H1 (cell line): ENCODE data around the gene TMPRSS9. TPM values are rescaled to one million over a fixed set of nuclear protein-coding genes. Genes with fewer than 3 reads are reported as not detected.

ENCODE experiments used
- CTCF ChIA-PET: fragments of 300-600 bp; sonication (Branson Sonifier 250); formaldehyde crosslinking; loops from one replicate; lab custom pipeline; 2021; ENCODE audit not compliant: partially characterized antibody; lab: Charles Lee
- POLR2A ChIA-PET: fragments of 300-600 bp; sonication (Branson Sonifier 250); formaldehyde crosslinking; loops from one replicate; lab custom pipeline; 2021; ENCODE audit warnings: inconsistent platforms; ENCODE audit not compliant: partially characterized antibody; lab: Charles Lee
- DNase-seq, 2 experiments: peaks; one replicate each; pipeline versions ENCODE4 v3.0.0 to v3.0.0-alpha.2; 2010 to 2022; ENCODE audit warnings: low spot score in 2 of 2, low read depth in 1 of 2, mixed read lengths in 1 of 2
- FAIRE-seq: peaks from 2 replicates; lab custom pipeline; 2011; peaks lifted over from hg19 to GRCh38; lab: Jason Lieb, UNC
- H2AFZ ChIP-seq: 2 replicates; pipeline ENCODE4 v1.8.1; 2012; ENCODE audit warnings: low read length, inconsistent platforms
- H2AK5ac ChIP-seq: 2 replicates; pipeline ENCODE4 v1.6.1; 2013; ENCODE audit warnings: low read depth, low read length
- H2BK120ac ChIP-seq: replicated peaks from 2 replicates; pipeline ENCODE3; 2013; ENCODE audit warnings: low read depth, low read length, inconsistent platforms
- H2BK12ac ChIP-seq: 2 replicates; pipeline ENCODE4 v1.6.1; 2013; ENCODE audit warnings: low read depth, low read length
- H2BK15ac ChIP-seq: 2 replicates; pipeline ENCODE4 v1.6.1; 2013; ENCODE audit warnings: low read length
- H2BK20ac ChIP-seq: 2 replicates; pipeline ENCODE4 v1.6.1; 2013; ENCODE audit warnings: low read length
- H2BK5ac ChIP-seq: 2 replicates; pipeline ENCODE4 v1.6.1; 2013; ENCODE audit warnings: low read depth, low read length
- H3K14ac ChIP-seq: 2 replicates; pipeline ENCODE4 v1.6.1; 2013; ENCODE audit warnings: inconsistent platforms; ENCODE audit not compliant: insufficient read length
- H3K18ac ChIP-seq: 2 replicates; pipeline ENCODE4 v1.6.1; 2013; ENCODE audit warnings: low read length; ENCODE audit errors: extremely low read depth
- H3K23ac ChIP-seq: 2 replicates; pipeline ENCODE4 v1.6.1; 2013; ENCODE audit warnings: inconsistent platforms; ENCODE audit not compliant: insufficient read length
- H3K23me2 ChIP-seq: 2 replicates; pipeline ENCODE4 v1.6.1; 2013; ENCODE audit warnings: low read depth, low read length
- H3K27ac ChIP-seq: 2 replicates; pipeline ENCODE4 v1.6.1; 2011; ENCODE audit warnings: low read depth, low read length, inconsistent platforms
- H3K27me3 ChIP-seq, 4 experiments: replicated peaks in 1 of 4; 1 replicate in 1 of 4; 2 replicates in 3 of 4; pipeline versions ENCODE4 v1.6.1 to v1.8.1; 2011 to 2013; ENCODE audit warnings: low read length in 3 of 4, mild to moderate bottlenecking in 3 of 4, inconsistent platforms in 2 of 4, mixed read lengths in 2 of 4, moderate library complexity in 1 of 4; ENCODE audit not compliant: control insufficient read depth in 3 of 4, insufficient read depth in 3 of 4; ENCODE audit errors: extremely low read depth in 1 of 4
- H3K36me3 ChIP-seq, 4 experiments: 2 replicates each; pipeline versions ENCODE4 v1.6.1 to v1.8.1; 2011 to 2013; ENCODE audit warnings: mild to moderate bottlenecking in 4 of 4, low read length in 3 of 4, moderate library complexity in 2 of 4, control low read depth in 1 of 4, inconsistent platforms in 1 of 4; ENCODE audit not compliant: insufficient read depth in 4 of 4, control insufficient read depth in 2 of 4
- H3K4ac ChIP-seq: replicated peaks from 2 replicates; pipeline ENCODE3; 2013; ENCODE audit warnings: low read length, low read depth, mixed read lengths, inconsistent platforms; ENCODE audit not compliant: insufficient read length
- H3K4me1 ChIP-seq, 4 experiments: replicated peaks in 1 of 4; 1 replicate in 1 of 4; 2 replicates in 3 of 4; pipeline versions ENCODE4 v1.6.1 to v1.8.1; 2011 to 2013; ENCODE audit warnings: low read length in 3 of 4, inconsistent platforms in 2 of 4, mixed read lengths in 1 of 4; ENCODE audit not compliant: insufficient read depth in 4 of 4, control insufficient read depth in 3 of 4
- H3K4me2 ChIP-seq, 2 experiments: 2 replicates each; pipeline versions ENCODE4 v1.6.1 to v1.8.1; 2011 to 2013; ENCODE audit warnings: low read depth in 2 of 2, low read length in 2 of 2, control low read depth in 1 of 2, inconsistent platforms in 1 of 2, mild to moderate bottlenecking in 1 of 2; ENCODE audit not compliant: insufficient read depth in 1 of 2
- H3K4me3 ChIP-seq, 4 experiments: fragments of 200-600, 300-600 bp in 1 of 4; sonication (generic), shearing (Covaris generic), sonication (Bioruptor Twin) in 1 of 4; 2 replicates each; pipeline versions ENCODE4 v1.5.1 to v1.8.1; 2011 to 2016; ENCODE audit warnings: low read length in 4 of 4, low read depth in 3 of 4, control low read depth in 2 of 4, inconsistent platforms in 2 of 4, mild to moderate bottlenecking in 2 of 4, mixed read lengths in 1 of 4, moderate library complexity in 1 of 4; ENCODE audit not compliant: insufficient read depth in 2 of 4; ENCODE audit errors: extremely low read depth in 1 of 4
- H3K56ac ChIP-seq: replicated peaks from 2 replicates; pipeline ENCODE3; 2013; ENCODE audit warnings: low read depth, mild to moderate bottlenecking, mixed read lengths, low read length, inconsistent platforms; ENCODE audit not compliant: insufficient read length
- H3K79me1 ChIP-seq: 2 replicates; pipeline ENCODE4 v1.6.1; 2013; ENCODE audit warnings: low read depth, low read length, control low read depth
- H3K79me2 ChIP-seq, 2 experiments: 2 replicates each; pipeline versions ENCODE4 v1.6.1 to v1.8.1; 2012 to 2013; ENCODE audit warnings: low read length in 2 of 2, mild to moderate bottlenecking in 2 of 2, inconsistent platforms in 1 of 2; ENCODE audit not compliant: insufficient read depth in 2 of 2, control insufficient read depth in 1 of 2
- H3K9ac ChIP-seq, 4 experiments: replicated peaks in 1 of 4; 1 replicate in 1 of 4; 2 replicates in 3 of 4; pipeline versions ENCODE4 v1.6.1 to v1.8.1; 2011 to 2013; ENCODE audit warnings: low read depth in 3 of 4, low read length in 3 of 4, control low read depth in 2 of 4, mild to moderate bottlenecking in 2 of 4, moderate library complexity in 2 of 4, inconsistent platforms in 1 of 4; ENCODE audit errors: extremely low read depth in 1 of 4
- H3K9me3 ChIP-seq, 2 experiments: 2 replicates each; pipeline versions ENCODE4 v1.6.1 to v1.8.1; 2012 to 2013; ENCODE audit warnings: mild to moderate bottlenecking in 2 of 2, moderate library complexity in 2 of 2, control low read depth in 1 of 2, inconsistent platforms in 1 of 2, low read depth in 1 of 2, low read length in 1 of 2, mixed read lengths in 1 of 2; ENCODE audit not compliant: insufficient read depth in 2 of 2
- H4K20me1 ChIP-seq, 2 experiments: replicated peaks in 1 of 2; 2 replicates each; pipeline versions ENCODE3 to v1.8.1; 2011 to 2013; ENCODE audit warnings: inconsistent platforms in 2 of 2, low read length in 2 of 2, mild to moderate bottlenecking in 1 of 2; ENCODE audit not compliant: insufficient read depth in 2 of 2, control insufficient read depth in 1 of 2
- H4K5ac ChIP-seq: 2 replicates; pipeline ENCODE4 v1.6.1; 2013; ENCODE audit warnings: low read length, low read depth, mixed read lengths, inconsistent platforms; ENCODE audit not compliant: insufficient read length
- H4K8ac ChIP-seq: 2 replicates; pipeline ENCODE4 v1.8.0; 2013; ENCODE audit warnings: mild to moderate bottlenecking, moderate library complexity, low read length, inconsistent platforms; ENCODE audit not compliant: insufficient read depth; ENCODE audit errors: extremely low read depth
- H4K91ac ChIP-seq: replicated peaks from 2 replicates; pipeline ENCODE3; 2013; ENCODE audit warnings: low read length, mixed read lengths, inconsistent platforms; ENCODE audit not compliant: insufficient read length
- CHD1 ChIP-seq: IDR thresholded peaks from 2 replicates; pipeline ENCODE4 v1.6.1; 2012; ENCODE audit warnings: low read depth, low read length, improper control_type of control experiment
- CTBP2 ChIP-seq: IDR thresholded peaks from 2 replicates; pipeline ENCODE4 v1.7.0; 2011; ENCODE audit warnings: borderline replicate concordance, mild to moderate bottlenecking, moderate library complexity, mixed read lengths, low read length; ENCODE audit not compliant: insufficient read depth, insufficient read length
- FOSL1 ChIP-seq: IDR thresholded peaks from 2 replicates; pipeline ENCODE4 v1.6.1; 2011; ENCODE audit warnings: mild to moderate bottlenecking, low read depth, low read length, moderate library complexity; ENCODE audit not compliant: insufficient read depth
- JUND ChIP-seq: IDR thresholded peaks from 2 replicates; pipeline ENCODE4 v1.6.1; 2011; ENCODE audit warnings: mild to moderate bottlenecking, improper control_type of control experiment, low read length
- KDM1A ChIP-seq: fragments of 200-600, 300-600 bp; sonication (generic); IDR thresholded peaks from 2 replicates; pipeline ENCODE4 v1.7.1; 2016; ENCODE audit warnings: mild to moderate bottlenecking, low read length, borderline replicate concordance
- PHF8 ChIP-seq: fragments of 200-600 bp; sonication (generic); conservative IDR thresholded peaks from 2 replicates; pipeline ENCODE4 v1.7.1; 2012; ENCODE audit warnings: low read depth, mild to moderate bottlenecking, inconsistent platforms, low read length, moderate library complexity
- POU5F1 ChIP-seq: IDR thresholded peaks from 2 replicates; pipeline ENCODE4 v1.6.1; 2011; ENCODE audit warnings: low read depth, mild to moderate bottlenecking, low read length, moderate library complexity
- SP2 ChIP-seq: IDR thresholded peaks from 2 replicates; pipeline ENCODE4 v1.6.1; 2012; ENCODE audit warnings: mild to moderate bottlenecking, low read length, inconsistent platforms
- TBP ChIP-seq: IDR thresholded peaks from 2 replicates; pipeline ENCODE4 v1.6.1; 2011; ENCODE audit warnings: low read depth, low read length, improper control_type of control experiment
- WGBS, 2 experiments: shearing (Covaris generic) in 1 of 2; methylation state at CpG; one replicate each; pipeline versions ENCODE4 v1.1.6 to v1.1.7; 2013 to 2015; ENCODE audit warnings: low lambda C conversion rate in 2 of 2, mixed read lengths in 2 of 2, inconsistent platforms in 1 of 2, low coverage in 1 of 2, missing lambda C conversion rate in 1 of 2; ENCODE audit not compliant: insufficient replicate concordance in 2 of 2, insufficient coverage in 1 of 2, insufficient read length in 1 of 2; ENCODE audit errors: extremely low coverage in 1 of 2, missing lambda C conversion rate in 1 of 2; 5-methylcytosine and 5-hydroxymethylcytosine counted together
- polyA plus RNA-seq, 7 experiments: library from polyadenylated mRNA; depleted of rRNA in 3 of 7; stranded (reverse) in 5 of 7; unstranded in 2 of 7; fragments of >200 nt in 5 of 7; fragments of 200-250 nt in 2 of 7; gene quantifications; 1 replicate in 5 of 7; 2 replicates in 1 of 7; 4 replicates in 1 of 7; pipeline versions ENCODE4 v1.2.1 to v1.2.3, GENCODE V29; 2011 to 2013; ENCODE audit warnings: missing spikeins in 2 of 7, mixed read lengths in 2 of 7
- total RNA-seq: library from RNA; stranded (reverse); fragmentation: NEBNext Ultra II Directional; extraction: Animal tissue kit (Norgen Biotek cat#: 25700); gene quantifications from 2 replicates; pipeline ENCODE4 v1.2.1, GENCODE V29; 2021
- TF ChIP-seq, protein P1 (sequence below): IDR thresholded peaks from 2 replicates; pipeline ENCODE4 v1.6.1; 2012; ENCODE audit warnings: inconsistent platforms

Gene TMPRSS9
- total and polyA plus RNA-seq, 2 of the 8 experiments (the other 6 are each of a cell fraction or from before 2014, with no cell fraction given) = 0.15 to 0.19 TPM

DNA sequence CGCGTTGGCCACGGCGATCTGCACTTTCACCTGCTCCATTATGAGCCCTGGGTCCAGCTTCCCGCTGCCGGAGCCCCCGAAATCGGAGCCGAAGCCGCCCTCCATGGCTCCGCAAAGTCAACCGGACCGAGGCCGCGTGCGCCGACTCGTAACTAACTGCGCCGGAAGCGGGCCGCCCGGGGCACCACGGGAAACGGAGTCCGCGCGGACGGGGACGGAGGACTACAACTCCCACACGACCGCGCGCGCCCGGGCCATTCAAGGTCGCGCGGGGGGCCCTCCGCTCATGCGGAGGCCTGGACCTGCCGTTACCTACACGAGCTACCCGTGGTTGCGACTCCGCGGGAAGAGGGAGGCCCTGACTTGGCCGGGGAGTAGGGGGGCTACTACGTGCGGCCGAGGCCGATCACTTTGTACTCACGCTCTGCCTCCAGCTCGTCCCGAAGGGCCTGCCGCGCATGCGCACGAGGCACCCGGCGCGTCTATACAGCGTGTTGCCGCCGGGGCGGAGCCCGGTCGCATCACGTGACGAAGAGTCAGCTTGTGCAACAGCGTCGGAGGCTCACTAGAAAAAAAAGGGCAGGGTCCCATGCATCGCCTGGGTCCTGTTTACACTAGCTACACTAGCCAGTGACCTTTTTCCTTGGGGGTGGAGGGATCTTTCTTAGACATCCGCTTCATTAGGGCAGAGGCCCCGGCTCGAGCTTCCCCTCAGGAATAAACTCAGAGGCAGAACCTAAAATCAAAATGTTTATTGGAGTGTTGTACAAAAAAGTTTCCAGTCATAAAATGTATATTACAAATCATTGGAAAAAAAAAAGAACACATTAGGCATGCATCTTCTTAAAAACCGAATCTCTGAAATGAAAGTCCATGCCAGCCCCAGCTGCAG, 67.6 kb downstream of the TMPRSS9 start, which contains the start of gene TIMM13:
Gene TIMM13 (minus strand): TSS at position 158 of the 892 bp plus-strand sequence. CDS start 53 bp downstream, at position 105.
- Histone ChIP-seq H3K27ac (peak within 1 kb of the TSS; percentile 99), H3K9me3 (no peaks in the 10 kb centered on the region), H3K36me3 (peaks cover 2 to 31% (median 16%) of the 10 kb centered on the region in 4 experiments; a peak in 7 of 8 replicates), H4K5ac (peak within 1 kb of the TSS; percentile 100), H2AK5ac (peak within 1 kb of the TSS; percentile 98), H2BK120ac (peak within 1 kb of the TSS; percentile 33), H3K4me1 (peaks cover 0 to 18% (median 13%) of the 10 kb centered on the region in 4 experiments; a peak in 5 of 7 replicates), H2BK5ac (peak within 1 kb of the TSS; percentile 100), H3K18ac (peak within 1 kb of the TSS; percentile 100), H3K79me2 (peaks cover 2 to 16% of the 10 kb centered on the region in 2 experiments; a peak in 3 of 4 replicates), H2AFZ (peak within 1 kb of the TSS; percentile 79; the same call in 1 of the 2 replicates), H2BK20ac (0 out of 2 replicates have a peak within 1 kb of the TSS, but pooled peaks have one; percentile 72), H3K56ac (peak within 1 kb of the TSS; percentile 98), H4K91ac (peak within 1 kb of the TSS; percentile 100), H4K20me1 (peaks cover 10 to 16% of the 10 kb centered on the region in 2 experiments), H2BK15ac (no peak within 1 kb of the TSS), H3K23ac (no peak within 1 kb of the TSS), H3K27me3 (no peaks in the 10 kb centered on the region), H2BK12ac (peak within 1 kb of the TSS; percentile 87), H3K4ac (peak within 1 kb of the TSS; percentile 99), H3K4me3 (peak within 1 kb of the TSS; percentile 77 to 93 (median 87)), H3K4me2 (peak within 1 kb of the TSS; percentile 84 to 94), H3K9ac (peak within 1 kb of the TSS; percentile 86 to 99 (median 96)), H3K14ac (no peak within 1 kb of the TSS), H4K8ac (peak within 1 kb of the TSS; percentile 100), H3K23me2 (peaks cover 13% of the 10 kb centered on the region; the same call in 1 of the 2 replicates), H3K79me1 (peaks cover 13% of the 10 kb centered on the region)
- peak; percentile 95 to 99 for DNase-seq
- FAIRE-seq = peak; percentile 98
- ChIA-PET CTCF (interaction anchor here (0.7 to 1.6 kb wide), 8 partner anchors 12 to 481 kb away, joined by 3 to 4 read pairs (median 3); no protein-coding TSS in a partner anchor), POLR2A (interaction anchor here (0.6 to 8.2 kb wide), 32 partner anchors 10 to 1645 kb away, joined by 3 to 84 read pairs (median 4); partner anchors contain the start of genes GADD45B, LMNB2, LSM7 and SGTA)
- 3% methylated on average over 71 of the region's 77 CpGs; no CpG with 5 or more reads in 1 of the 2 experiments for WGBS, 2 experiments
- TF ChIP-seq TBP = peak; percentile 65
- TF ChIP-seq POU5F1 = no peak
- TF ChIP-seq CTBP2 = no peak
- TF ChIP-seq, protein P1, sequence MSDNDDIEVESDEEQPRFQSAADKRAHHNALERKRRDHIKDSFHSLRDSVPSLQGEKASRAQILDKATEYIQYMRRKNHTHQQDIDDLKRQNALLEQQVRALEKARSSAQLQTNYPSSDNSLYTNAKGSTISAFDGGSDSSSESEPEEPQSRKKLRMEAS = peak; percentile 95
- no peak for TF ChIP-seq CHD1
- no peak for TF ChIP-seq SP2
- TF ChIP-seq FOSL1 = no peak
- TF ChIP-seq PHF8 = peak; percentile 91
- TF ChIP-seq KDM1A = no peak
- TF ChIP-seq JUND = no peak
